Right hindlimb (tissue), 1 donor: ENCODE data around the gene NRP2.

ENCODE experiments used
- DNase-seq: peaks from one replicate; pipeline ENCODE4 v3.0.0-alpha.2; 2018

Gene NRP2, protein sequence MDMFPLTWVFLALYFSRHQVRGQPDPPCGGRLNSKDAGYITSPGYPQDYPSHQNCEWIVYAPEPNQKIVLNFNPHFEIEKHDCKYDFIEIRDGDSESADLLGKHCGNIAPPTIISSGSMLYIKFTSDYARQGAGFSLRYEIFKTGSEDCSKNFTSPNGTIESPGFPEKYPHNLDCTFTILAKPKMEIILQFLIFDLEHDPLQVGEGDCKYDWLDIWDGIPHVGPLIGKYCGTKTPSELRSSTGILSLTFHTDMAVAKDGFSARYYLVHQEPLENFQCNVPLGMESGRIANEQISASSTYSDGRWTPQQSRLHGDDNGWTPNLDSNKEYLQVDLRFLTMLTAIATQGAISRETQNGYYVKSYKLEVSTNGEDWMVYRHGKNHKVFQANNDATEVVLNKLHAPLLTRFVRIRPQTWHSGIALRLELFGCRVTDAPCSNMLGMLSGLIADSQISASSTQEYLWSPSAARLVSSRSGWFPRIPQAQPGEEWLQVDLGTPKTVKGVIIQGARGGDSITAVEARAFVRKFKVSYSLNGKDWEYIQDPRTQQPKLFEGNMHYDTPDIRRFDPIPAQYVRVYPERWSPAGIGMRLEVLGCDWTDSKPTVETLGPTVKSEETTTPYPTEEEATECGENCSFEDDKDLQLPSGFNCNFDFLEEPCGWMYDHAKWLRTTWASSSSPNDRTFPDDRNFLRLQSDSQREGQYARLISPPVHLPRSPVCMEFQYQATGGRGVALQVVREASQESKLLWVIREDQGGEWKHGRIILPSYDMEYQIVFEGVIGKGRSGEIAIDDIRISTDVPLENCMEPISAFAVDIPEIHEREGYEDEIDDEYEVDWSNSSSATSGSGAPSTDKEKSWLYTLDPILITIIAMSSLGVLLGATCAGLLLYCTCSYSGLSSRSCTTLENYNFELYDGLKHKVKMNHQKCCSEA

DNA sequence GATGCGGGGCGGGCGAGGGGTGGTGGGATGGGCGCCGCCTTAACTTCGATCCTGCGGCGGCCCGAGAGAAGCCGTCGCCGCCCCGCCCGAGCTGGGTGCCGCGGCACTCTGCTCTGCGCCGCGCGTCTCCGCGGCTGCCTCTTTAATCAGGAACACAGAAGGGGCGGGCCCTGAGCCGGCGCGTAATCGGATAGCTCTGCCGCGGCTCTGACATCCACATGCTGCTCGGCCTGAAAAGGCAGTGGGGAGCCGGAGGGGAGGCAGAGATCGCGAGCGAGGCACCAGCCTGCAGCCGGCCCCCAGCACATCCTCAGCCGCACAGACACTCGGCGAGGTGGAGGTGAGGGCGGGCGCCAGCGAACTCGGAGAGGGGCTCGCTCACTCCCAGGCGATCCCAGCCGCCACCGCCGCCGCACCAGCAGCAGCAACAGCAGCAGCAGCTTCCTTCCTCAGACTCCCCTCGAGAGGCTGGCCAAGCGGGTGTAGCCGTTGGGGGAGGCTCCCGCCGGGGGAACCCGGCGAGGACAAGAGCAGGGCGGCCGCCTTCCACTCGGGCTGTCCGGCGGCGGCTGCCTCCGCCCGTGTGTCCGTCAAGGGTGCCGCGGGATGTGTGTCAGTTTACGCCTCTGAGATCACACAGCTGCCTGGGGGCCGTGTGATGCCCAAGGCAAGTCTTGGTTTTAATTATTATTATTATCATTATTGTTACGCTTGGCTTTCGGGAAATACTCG is at the start of gene NRP2:
NRP2 (plus strand) TSS at position 263 of the 732 bp plus-strand sequence. CDS start 790 bp downstream, outside the sequence.
- DNase-seq = peak; percentile 91

DNA sequence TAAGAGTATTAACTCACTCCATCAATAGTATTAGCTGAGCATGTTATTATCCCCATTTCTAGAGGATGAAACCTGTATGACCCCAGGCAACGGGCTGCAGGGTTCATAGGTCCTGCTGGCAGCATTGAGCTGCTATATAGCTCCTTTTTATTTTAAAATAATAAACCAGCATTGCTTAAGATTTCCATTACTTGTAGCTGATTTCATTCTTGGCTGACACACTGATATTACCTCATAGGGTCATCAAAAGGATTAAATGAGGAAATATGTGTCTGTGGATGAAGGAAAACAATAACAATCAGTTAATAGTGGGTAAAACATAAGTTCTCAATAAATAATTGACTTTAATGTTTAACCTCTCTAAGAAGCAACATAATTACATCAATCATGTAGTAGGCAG is 48.3 kb upstream of the NRP2 start:
- no peak for DNase-seq

DNA sequence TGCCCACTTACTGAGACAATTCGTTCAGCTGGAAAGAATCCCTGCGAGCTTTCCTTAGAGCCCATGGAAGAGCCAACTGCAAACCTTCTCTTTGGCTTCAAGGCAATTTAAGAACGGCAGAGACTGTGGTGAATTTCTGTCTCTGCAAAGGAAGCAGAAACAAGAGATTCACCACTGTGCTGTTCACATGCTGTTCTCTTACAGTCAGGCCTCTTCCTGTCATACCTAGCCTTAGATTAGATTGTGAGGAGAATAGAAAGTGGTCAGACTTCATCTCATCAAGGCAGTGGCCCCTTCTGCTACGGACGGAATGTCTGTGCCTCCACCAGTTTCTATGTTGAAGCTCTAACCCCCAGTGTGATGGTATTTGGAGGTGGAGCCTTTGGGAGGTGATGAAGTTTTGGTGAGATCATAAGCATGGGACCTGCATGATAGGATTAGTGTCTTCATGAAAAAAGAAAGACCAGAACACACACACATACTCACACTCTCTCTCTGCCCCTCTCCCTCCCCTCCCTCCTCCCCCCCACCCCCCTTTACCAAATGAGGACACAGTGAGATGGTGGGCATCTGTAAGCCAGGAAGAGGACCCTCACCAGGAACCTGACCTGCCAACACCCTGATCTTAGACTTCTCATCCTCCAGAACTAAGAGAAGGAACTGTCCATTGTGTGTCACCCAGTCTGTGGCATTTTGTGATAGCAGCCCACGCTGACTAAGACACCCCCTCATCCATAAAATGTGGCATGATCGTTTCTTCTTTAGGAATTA is 45.6 kb upstream of the NRP2 start:
- no peak for DNase-seq

DNA sequence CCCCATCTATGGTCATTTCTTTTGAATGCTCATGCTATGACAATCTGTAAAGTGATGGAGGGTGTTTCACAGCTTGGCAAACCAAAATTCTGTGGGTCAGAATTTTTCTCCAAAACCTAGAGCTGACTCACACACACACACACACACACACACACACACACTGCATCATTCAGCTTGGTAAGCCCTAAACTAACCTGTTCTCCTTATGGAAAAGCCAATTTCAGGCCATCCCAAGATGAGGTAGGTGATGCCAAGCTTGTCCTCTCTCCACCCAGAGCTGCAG is 45.0 kb upstream of the NRP2 start:
- DNase-seq = no peak

DNA sequence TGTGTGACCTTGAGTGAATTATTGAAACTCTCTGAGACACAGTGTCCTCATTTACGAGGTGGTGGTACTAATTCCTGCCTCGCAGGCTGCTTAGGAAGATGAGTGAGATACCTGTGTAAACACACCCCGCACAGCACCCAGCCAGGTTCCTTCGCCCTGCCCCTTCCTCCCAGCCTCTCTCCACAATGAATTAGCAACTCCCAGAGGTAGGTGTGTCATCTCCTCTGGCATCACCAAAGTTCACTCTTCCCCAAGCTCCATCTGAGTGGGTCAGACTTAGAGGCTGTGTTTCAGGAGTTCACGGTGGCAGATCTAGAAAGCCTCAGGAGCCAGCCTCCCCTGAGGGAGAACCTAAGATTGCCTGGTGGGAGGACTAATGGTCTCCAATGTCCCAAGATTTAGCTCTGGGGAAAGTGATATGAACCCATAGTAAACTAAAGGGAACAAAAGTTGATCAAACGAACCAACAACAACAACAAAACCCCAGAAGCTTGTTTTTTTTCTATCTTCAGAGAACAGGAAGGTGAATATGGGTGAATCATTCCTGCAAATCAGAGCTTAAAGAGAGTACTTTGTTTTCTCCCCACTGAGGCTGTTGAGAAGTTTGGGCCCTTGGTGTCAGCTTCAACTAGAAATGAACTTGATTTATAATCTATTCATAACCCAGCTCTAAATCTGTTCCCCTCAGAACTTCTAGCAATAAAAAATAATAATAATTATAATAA is 44.4 kb upstream of the NRP2 start:
- no peak for DNase-seq

DNA sequence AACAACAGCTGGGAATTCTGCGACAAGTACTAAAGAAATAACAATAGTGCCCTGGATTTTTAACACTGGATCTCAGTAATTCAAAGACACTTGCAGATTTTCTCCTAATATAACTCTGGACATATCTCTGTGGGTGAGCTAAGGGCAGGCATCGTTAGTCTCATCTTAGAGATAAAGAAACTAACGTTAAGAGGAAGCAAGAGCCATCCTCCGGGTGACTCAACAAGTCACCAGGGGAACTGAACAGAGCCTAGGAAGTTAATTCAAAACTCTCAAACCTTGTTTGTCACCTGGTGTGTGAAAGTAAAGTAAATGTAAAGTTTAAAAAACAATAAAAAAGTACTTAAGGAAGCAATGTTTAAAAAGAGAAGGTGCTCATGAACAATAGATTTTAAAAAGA is 41.6 kb upstream of the NRP2 start:
- no peak for DNase-seq

DNA sequence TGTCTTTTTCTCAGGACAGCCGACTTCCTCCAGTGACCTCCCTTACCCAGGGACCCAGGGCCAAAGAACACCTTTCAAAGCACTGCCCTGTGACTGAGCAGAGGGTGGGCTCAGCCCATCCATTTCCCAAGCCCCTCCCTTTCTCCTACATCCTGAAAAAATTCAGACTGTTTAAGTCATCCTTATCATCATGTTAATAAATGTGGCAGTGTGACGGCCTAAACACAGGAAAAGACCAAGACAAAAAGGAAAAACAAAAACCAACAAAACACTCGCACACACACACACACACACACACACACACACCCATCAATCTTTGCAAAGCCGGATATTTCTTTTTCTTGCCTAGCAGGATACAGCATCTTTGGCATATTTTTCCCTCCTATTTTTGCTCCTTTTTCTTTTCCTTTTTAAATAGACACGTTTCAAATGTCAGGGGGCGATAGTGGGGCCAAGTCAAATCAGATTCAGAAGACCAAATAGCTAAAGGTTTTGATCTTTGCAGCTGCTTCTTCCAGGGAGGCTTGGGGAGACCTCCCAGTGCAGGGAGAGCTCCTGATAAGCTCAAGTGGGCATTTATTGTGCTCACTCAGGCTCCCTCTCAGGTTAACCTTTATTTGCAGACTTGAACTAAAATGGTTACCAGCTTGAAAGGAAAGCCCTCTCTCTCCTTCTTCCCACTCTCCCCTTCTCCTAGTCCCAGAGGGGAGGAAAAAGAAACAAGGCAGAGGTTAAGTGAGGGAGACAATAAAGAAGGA is 39.5 kb upstream of the NRP2 start:
- no peak for DNase-seq

DNA sequence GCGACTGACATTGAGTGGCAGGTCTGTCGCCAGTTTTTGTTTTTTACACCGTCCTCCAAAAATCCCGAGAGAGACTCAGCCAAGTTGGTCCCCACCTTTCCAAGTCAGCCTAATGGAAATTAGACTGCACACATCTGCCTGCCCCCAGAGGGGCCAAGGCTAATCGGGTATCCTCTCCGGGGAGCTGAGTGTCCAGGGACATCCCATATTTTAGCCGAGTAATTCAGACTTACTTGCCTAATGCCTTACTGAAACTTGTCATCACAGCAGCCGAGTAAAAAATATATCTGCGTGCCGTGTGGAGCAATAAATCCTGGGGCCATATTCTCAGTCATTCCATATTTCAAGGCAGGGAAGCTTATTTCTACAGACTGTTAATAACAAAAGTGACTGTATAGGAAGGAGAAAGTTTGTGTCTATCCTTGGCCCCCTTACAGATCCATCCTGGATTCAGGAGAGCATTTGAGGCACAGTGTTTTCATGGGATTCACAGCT is 38.9 kb upstream of the NRP2 start:
- DNase-seq = no peak

DNA sequence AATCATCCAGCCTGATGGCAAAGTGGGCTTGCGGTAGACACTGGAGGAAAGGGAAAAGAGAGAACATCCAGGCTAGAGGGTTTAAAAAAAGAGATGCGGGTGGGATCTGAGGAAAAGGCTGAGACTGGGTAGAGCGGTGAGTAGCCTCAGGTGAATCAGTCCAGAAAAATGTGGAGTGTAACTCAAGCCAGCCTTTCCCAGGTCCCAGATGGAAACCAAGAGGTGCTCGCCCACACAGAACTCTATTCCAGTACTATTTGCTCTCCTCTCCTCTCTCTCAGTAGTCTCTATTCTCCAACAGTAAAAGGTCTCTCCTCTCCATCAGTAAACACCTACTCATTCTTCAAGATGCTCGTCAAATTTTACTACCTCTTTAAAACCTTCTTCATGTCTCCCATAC is 38.3 kb upstream of the NRP2 start:
- DNase-seq = no peak

DNA sequence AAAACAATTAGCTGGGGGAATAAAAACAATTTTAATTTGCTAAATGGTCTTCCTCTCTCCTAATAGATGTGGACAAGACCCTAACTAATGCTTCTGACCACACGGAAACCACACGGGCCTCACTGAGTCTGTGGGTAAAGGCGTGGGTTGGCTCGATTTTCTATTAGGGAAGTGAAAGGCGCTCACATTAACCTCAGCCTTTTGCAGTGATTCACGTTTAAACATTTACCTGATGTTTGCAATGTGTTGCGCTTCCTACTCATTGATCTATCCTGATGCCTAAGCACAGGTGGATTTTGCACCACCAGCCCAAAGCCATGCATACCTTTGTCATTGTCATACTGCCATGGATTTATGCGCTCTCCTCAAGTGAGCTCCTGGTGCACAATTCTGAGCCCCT is 35.6 kb upstream of the NRP2 start:
- no peak for DNase-seq

DNA sequence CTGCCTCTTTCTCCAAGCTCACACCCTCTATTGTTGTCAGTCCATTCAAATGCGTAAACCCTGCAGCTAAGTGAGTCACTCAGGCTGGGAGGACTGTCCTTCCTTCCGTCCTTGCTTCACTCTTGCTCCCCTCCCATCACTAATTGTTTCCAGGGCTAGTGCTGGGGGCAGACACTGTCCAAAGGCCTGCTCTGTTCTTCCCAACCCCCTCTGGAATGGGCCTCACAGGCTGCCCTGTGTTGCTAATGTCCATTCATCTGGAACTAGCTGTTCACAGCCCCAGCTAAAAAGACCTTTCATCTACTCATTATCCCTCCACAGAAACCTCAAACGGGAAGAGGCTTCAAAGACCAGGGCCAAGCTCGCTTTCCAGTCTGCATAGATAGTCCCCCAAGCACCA is 31.9 kb upstream of the NRP2 start:
- DNase-seq = no peak

DNA sequence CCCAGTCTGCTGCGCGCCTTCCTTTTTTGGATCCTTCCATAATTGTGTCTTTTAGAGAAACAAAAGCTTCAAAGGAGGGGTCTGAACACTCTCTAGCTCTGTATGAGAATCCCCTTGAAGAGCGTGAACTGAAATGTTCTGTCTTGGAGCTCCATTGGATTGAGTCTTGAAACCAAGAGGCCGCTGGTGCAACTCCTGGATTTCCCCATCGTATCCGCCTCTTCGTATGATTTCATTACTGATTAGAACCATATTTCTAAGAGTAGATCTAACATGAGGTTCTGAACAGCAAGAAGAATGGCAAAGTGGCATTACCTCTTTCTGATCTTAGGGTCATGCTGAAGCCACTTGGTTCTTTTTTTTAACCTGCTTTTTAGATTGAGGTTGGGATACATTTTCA is 31.4 kb upstream of the NRP2 start:
- no peak for DNase-seq

DNA sequence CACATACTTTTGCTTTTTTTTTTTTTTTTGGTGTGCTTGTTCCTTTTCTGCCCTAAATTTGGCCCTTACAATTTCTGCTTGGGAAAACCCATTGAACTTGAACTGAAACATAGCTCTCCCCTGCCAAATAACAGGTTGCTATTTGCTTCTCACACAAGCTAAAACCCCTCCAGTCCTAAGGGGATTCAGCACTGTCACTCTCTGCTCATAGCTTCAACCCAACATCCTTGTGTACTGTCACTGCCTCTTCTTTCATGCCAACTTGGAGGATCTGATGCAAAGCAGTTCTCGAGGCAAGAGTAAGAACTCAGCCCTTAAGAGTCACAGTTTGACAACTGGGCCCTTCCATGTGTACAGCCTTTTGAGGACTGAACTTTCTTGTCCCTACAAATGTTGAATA is 30.6 kb upstream of the NRP2 start:
- DNase-seq = no peak

DNA sequence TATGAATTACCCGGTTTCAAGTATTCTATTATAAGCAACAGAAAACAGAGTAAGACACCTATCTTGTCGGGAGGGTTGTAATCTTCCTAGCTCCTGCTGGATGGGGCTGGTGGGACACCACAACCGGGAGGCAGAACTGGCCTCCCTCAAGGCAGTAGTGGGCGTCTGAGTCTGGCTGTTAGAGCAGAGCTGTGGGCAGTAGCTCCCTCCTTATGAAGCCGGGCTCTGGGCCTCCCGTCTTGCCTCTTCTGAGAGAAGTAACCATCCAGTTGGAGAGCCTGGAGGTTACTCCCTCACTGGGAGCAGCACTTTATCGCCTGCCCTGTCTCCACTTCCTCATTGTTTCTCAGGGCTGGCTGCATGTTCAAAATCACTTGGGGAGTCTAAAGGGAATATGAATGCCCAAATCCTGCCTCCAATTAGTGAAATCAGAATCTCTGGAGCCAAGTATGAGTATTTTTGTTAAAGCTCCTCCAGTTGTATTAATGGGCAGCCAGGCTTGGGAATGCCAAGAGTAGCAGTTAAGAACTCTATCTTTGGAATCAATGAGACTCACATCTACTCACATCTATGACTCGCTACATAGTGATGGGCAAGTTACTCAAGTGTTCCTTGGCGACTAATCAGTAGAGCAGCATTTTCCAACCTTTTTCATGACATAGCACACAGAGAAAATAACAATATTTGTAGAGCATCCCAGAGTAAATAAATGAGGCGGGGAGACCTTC is 27.3 kb upstream of the NRP2 start:
- DNase-seq = no peak

DNA sequence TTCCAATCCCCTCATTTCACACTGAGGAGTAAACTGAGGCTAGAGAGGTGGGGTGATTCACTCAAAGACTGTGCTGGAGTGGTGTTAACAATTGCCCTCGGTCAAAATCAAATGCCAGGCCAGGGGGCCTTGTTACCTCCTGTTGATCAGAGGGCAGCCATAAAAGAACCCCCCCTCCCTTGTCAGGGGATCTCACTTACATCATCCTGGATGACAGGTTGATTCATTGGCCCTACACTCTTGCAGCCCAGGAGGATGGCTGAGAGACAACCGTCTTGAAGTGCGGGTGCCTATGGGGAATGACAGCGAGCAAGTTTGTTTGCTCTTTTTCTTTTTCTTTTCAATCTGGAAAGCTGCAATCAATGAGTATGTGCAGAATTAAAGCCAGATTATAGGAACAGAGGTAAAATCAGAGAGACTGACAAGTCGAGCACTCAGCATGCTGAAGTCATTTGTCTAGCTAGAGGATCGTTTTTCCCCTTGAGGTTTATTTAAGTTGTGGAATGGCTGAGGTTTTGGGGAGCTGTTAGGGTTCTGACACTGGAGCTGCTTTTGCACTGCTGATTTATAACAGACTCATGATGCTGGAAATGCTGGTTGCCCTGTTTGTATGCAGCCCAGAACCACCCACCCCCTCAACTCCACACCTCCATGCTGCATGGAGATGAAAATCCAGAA is 26.4 kb upstream of the NRP2 start:
- DNase-seq = no peak

DNA sequence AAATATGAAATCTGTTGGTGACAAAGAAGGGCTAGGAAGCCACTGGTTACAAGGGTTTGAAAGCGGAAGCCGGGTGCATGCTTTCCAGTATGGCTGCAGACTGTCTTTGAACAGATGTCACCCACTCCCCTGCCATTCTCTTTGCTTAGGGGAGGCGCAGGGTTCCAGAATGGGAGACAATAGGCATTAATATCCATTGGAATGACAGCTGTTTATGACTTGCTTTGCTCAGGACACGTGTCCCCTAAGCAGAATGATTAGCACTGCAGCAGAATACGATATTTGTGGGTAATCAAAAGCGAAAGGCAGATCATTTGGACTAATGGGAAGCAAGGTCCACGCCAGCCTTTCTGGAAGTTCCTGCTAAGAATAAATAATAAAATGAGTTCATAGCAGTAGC is 25.8 kb upstream of the NRP2 start:
- DNase-seq = no peak

DNA sequence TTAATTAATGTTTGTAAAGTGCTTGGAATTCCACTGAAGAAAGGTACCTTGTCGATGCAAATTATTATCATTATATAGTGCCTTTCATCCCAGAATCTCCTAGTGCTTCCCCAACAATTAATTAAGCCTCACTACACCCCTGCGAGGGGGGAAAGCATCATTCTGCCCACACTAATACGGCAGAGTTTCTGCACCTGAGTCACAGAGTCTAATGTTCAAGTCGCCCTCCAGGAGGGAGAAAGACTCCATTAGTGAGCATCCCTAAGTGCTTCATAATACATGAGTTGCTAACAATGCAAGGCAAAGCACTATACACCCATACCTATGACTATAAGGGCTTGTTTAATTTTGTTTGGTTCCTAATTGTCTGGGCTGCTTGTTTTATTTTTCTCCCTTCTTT is 25.4 kb upstream of the NRP2 start:
- no peak for DNase-seq

DNA sequence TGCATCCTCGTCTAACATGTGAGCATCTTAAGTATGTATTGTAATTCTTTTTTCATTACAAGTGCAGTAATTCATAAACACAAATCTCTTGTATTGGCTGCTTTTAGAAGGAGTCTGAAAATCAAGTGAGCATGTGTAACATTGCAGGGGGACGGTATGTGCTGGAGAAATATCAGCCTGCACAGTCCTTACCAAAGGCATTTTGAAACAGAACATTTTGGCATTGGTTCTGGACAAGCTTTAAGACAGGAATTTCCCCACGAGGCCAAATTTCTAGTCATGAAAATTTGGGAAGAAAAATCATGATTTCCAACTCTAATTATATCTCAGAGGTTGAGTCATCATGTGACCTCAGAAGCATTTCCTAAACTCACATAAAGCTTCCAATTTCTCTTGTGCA is 24.7 kb upstream of the NRP2 start:
- DNase-seq = no peak

DNA sequence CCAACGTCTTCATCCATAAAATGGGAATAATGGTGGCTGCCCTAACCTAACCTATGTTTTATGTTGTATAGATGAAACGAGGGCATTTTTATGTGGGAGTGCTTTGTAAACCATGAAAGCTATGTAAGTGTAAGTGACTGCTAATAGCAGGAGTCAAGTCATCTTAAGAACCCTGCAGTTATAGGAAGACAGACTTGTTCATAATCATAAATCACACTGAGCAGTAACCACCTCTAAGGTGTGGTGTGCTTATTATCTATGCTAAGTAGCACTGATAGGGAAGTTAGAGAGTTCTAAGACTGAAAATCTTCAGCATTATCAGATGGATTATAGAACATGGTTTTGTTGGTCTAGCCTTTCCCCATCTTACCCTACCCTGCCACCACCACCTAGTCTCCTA is 24.2 kb upstream of the NRP2 start:
- no peak for DNase-seq

DNA sequence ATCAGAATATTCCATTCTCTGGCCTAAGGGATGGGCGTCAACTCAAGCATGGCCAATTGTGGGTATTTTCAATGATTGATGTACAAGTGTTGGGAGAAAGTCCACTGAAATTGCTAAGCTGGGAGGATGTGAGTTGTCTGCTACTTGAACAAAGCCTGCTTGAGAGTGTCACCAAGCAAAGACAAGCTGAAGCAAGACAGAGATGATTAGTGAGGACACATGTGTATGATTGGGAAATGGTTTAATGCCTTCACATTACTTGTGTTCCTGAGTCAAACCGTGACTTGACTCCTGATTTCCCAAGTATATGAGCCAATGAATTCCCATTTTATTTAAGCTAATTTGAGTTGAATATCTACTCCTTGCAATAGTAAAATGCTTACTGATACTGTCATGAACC is 23.7 kb upstream of the NRP2 start:
- DNase-seq = no peak
